IPS DF 4.7 (cell line): ENCODE results near the gene SMIM45.

Source experiments
- DNase-seq: peaks from one replicate; pipeline ENCODE4 v3.0.0-alpha.2; 2013; ENCODE audit warnings: low spot score; ENCODE audit errors: extremely low read depth

Gene SMIM45

DNA sequence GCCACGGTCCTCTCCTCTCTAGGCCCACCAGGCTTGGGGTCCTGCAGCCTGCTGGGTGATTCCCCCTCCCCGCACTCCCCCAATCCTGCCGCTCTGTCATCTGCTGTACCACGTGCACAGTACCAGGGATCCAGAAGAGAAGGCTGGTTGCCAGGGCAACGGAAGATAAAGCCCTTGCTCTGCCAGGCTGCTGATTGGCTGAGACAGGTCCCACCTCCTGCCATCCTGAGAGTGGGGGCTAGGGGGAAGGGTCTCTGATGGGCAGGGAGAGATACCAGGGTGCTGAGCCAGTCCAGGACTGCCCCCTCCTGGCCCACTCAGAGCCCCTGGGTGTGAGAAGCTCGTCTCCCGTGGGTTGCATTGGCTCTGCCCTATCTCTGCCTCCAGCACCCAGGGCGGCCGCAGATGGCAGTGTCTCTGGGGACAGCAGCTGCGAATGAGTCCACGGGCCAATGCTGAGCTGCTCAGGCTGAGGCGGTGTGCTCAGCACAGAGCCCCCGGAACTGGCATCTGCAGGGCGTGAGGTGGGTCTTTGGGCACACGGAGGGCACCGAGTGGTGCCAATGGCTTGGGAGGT lies at the start of gene SMIM45:
SMIM45 (plus strand) TSS at position 253 of the 577 bp plus-strand sequence.
- DNase-seq = no peak

DNA sequence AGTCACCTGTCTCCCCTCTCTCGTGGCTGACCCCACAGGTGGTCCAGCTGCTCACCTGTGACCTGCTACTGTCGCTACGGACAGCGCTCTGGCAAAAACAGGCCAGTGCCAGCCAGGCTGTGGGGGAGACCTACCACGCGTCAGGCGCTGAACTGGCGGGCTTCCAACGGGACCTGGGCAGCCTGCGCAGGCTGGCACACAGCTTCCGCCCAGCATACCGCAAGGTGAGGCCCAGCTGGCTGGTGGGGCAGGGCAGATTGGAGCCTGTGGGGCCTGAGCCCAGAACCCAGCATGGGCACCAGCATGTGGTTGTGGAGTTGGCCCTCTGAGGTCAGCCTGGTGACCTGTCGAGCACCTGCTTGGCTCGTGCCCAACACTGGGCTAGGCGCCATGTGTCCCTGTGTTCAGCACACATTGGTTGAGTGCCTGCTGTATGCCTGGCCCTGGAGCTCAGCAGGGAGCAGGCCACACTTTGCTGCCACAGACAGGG lies 49.0 kb upstream of the SMIM45 start:
- DNase-seq = no peak

DNA sequence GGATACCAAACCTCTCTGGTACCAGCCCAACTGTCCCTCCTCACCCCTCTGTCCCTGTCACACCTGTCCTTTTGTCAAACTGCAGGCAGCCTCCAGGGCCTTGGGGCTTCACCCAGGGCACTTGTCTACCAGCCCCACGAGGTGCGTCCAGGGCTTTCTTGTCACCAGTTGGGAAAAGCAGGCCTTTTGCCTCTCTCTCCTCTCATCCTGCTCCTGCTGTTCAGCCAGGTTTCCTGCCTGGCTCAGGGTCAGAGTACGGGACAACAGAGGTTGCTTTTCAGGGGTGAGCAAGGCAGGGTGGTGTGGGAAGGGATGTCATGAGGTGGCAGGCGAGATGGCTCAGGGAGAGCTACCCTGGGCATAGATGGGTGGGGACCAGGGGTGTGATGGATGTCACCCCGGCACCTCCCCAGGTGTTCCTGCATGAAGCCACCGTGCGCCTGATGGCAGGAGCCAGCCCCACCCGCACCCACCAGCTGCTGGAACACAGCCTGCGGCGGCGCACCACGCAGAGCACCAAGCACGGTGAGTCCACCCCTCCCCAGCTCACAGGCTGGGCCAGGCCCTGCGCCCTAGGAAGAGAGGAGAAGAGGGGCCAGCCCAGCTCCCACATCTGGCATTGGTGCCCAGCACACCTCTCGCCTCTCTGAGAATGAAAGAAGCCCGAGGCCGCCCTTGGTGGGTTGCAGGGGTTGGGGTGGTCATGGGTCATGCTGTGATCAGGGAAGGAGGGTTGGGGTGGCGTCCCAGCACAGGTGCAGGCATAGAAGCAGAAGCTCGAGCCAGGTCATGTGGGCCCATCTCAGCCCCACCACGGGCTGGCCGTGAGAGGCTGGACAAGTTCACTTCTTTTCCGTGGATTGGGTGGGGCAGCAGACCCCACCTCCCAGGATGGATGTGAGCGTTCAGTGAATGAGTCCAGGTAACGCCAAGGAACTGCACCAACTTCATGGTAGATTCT lies 47.2 kb upstream of the SMIM45 start:
- no peak for DNase-seq

DNA sequence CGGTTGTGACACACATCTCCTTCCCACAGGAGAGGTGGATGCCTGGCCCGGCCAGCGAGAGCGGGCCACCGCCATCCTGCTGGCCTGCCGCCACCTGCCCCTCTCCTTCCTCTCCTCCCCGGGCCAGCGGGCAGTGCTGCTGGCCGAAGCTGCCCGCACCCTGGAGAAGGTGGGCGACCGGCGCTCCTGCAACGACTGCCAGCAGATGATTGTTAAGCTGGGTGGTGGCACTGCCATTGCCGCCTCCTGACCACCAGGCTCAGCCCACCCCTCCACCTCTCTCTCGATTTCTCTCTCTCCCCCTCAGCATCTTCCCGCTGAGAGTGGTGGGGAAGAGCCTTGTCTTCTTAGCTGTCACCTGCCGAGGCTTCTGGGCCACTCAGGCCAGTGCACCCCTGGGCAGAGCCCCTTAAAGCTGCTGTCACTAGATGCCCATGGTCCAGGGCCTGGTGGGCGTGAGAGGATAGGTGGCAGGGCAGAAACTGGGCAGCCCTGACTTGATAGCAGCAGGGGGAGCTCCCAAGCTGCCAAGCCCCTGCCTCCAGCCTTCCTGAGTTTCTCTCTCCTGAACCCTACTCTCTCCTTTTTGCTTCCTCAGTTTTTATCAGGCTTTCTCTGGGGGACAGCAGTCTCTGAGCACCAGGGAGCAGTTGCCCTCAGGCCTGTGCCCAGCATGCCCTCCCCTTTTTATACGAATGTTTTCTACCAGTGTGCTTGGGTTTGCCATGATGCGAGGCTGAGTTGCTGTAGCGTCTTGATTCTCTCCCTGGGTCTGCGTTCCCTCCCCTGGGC lies 46.3 kb upstream of the SMIM45 start:
- no peak for DNase-seq

DNA sequence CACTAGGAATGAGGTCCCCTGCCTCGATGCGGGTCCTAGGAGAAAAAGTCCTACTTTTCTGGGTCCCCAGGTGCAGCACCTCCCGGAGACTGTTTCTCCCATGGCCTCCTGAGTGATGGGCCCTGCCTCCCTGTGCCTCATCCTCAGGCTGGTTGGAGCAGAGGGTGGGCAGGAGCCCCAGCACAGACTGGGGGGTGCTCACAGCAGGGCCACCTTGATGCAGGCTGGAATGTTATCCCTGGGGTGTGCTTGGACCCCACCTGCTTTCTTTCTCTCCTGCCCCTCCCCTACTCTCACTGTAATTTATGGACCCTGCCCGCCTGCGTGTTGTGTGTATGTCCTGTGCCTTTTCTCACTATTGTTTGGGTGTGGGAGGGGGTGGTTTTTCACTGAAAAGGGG lies 45.1 kb upstream of the SMIM45 start:
- no peak for DNase-seq

DNA sequence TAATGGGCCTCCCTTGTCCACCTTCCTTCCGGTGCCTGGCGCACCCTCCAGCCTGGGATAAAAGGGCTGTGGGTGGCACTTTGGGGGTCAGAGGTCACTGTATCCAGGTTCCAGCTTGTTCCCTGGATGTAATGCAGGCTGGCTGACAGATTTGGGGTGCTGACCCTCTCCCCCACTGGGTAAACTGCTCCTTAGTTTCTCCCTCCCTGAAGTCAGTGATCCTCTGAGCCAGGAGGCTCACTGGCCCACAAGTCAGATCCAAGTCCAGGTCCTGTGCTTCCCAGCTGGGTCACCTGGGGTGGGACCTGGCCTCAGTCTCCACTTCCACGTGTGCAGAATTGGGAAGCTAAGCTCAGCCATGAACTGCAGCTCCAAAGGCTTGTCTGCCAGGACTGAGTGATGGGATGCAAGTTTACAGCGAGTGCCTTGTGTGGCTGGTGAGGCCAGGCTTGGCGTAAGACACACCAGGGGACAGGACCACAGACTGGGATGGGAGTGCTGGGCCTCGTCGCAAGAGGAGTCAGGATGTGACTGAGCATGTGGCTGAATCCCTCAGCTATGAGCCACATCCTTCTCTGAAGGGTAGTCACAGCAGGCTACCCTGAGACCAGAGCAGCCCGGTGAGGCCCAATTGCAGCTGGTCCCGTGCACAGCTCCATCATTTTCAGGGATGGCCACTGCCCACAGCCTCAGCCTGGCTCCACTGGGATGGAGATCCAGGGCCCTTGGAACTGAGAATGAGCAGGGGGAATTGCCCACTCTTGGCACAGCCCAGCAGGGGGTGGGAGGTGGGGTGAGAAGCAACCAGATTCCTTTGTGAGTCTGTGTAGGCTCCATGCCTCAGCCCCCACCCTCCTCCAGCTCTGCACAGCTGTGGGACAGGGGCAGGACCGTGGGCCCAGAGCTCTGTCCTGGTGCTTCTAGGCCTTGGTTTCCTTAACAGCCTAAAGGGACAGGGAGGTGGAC lies 44.2 kb upstream of the SMIM45 start:
- DNase-seq = no peak

DNA sequence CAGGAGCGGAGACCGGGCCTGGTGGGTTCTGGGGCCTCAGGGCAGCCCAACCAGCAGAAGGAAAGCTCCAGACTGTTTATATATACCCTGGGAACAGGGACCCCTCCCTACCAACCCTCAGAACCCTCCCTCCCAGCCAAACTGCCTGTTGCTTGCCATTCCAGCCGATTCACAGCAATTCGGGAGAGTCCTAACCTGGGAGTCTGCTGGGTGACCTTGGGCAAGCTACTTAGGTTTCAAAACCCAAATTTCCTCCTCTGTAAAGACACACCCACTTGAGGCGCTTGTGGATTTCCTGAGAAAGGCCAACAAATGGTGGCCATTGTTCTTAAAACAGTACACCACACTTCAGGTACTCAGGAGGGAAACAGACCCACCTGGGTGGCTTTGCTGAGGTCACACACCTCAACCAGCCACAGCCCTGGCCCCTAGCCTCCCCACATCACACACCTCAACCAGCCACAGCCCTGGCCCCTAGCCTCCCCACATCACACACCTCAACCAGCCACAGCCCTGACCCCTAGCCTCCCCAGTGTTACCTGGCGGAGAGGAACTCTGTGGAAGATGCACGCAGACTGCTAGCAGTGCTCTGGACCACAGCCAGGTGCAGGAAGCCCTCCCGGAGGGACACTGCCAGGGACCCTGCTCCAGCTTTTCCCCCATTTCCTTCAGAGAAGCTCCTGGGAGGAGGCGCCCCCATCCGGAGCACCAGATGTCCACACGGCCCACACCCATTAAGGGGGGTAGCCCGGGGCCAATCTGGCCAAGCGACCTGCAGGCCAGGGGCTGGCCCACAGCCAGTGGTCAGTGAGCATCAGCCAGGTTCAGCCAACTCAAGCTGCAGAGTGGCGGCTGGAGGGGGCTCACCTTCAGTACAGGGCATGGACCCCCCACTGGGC lies 43.3 kb upstream of the SMIM45 start:
- DNase-seq = no peak

DNA sequence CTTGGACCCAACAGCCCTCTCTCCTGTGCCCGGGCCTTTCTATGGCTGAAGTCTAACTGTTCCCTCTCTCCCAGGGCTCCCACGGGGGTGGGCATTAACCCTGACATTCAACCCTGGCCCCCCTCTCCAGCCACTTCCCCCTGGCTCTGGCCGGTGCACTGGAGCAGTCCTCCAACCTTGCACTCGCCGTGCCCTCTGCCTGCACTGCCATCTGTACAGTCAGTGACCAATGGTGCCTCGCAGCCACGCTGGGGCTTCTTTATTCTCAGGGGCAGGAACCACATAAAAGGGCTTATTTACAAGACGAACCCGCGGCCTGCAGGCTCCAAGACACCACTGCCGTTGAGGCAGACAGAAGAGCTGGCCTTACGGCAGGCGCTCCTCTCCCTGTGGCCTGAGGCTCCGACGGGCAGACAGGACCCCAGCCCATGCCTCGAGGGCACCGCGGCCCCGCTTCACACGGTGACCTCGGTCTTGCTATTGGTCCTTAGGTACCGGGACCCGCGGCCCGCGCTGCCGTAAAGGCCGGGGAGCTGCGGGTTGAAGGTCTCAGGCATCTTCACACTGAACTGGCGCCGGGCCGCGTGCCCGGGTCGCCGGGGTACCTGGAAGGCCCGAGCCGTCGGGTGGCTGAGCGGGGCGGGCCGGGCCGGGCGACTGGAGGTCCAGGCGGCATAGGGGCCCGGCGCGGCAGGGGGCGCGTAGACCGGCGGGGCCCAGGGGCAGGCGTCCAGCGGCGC lies 42.5 kb upstream of the SMIM45 start:
- DNase-seq = no peak

DNA sequence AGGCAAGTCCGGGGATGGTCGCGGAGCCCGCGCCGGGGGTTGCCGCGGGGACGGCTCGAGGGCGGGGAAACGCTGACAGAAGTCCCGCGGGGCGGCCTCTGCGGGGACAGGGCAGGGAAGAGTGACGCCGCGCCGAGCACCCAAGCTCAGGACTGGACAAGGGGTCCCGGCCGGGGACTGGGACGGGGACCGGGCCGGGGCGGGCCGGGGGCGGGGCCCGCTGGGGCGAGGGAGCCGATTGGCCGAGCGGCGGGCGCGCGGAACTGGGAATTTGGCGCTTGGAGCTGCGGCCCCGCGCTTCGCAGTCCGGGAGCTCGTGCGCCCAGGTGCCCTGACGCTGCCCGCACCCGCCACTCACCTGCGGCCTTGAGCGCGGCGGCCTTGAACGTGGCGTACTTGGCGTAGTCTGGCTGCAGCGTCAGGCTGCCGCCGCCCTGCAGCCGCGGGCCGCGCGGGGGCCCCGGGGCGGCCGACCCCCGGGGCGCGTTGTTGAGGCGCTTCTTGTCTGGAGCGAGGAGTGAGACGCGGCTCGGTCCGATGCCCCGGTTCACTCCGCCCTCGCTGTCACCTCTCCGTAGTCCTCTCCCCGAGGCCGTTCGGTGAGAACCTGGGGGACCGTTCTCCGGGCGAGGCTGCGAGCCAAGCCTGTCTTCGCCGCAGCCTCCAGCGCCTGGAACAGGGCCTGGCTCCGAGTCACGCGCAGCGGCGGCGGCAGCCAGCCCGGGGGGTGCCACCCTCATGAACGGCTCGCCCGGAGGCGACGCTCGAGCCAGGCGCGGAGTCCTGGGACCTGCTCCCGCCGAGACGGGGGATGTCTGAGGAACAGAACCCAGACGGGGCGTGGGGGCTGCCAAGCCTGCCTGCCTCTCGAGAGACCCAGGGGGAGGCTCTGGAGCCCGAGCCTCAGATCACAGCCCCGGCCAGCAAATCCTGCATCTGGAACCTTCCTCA lies 41.6 kb upstream of the SMIM45 start:
- no peak for DNase-seq

DNA sequence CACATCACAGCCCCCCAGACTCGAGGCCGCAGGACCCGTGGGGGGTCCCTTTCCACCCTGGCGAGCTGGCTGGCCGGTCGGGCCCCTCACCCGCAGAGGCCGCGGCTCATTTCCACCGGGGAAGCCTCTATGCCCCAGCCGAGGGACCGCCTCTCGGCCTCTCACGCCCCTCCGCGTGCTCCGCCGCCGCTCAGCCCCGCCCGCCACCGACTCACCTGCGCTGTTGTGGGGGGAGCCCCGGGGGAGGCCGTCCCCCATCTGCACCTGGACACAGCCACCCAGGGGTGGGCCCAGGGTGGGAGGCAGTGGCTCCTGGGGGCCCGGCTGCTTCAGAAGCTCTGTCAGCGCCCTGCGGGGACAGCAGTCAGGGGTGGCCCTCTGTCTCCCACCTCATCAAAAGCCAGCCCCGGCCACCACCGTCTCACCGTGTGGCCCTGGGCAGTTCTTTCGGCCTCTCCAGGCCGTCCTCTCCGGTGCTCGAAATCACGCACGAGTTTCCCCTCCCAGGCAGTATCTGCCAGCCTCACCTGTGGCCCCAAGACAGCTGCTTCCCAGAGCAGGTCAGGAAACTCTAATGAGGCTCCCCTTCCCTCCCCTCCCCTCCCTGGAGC lies 40.8 kb upstream of the SMIM45 start:
- DNase-seq = no peak

DNA sequence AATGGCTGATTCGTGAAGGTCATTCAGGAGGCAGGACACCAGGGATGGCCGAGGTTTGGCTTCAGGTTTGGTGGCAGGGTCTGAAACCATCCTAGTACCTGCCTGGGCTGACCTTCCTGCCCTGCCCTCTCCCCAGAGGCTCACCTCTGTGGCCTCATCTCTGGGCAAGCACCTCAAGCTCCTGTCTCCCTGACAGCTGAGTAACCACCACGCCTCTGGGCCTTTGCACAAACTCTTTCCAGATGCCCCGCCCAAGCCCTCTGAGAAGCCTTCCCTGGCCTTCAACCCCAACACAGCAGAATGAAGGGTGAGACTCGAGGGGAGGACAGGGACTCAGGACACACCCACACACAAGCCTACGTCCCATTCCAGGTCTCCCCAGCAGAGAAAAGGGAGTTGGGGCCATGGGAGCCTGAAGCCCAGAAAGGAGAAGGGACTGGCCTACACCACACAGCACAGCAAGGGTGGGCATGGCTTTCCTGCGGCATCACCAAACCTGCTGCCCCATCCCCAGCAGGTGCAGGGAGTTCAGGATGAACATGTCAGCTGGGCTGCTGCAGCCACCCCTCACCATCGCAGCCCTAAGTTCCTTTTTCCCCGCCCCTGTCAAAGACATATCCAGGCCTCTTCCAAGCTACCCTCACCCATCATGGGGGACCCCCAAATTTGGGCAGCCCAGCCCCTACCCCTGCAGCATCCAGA lies 39.5 kb upstream of the SMIM45 start:
- no peak for DNase-seq

DNA sequence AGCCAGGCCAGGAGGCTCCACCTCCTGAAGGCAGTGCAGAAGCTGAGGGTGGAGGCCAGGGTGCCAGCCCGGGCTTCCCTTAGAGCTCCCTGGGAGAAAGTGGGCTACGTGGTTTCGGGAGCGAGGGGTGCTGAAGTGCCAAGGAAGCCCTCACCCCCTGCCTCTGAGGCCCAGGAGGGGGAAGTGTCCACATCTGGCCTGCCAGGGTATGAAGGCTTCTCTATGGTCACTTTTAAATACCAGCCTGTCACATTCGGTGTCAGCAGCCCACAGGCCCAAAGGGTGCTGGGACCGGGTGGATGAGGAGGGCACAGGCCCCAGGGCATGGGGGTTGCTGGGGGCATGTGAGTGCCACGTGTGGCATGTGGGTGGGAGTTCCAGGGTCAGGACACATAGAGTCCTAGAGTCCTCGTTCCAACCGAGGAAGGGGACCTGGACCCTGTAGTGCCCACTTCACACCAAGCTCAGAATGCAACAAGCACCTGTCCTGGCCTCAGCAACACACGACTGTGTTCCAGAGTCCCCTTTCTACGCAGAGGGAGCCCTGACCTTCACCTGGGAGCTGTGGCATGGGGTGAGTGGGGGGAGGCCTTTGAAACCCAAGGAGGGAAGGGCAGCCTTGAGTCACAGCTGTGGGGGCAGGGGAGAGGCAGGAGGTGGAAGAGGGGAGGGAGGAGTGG lies 38.8 kb upstream of the SMIM45 start:
- no peak for DNase-seq

DNA sequence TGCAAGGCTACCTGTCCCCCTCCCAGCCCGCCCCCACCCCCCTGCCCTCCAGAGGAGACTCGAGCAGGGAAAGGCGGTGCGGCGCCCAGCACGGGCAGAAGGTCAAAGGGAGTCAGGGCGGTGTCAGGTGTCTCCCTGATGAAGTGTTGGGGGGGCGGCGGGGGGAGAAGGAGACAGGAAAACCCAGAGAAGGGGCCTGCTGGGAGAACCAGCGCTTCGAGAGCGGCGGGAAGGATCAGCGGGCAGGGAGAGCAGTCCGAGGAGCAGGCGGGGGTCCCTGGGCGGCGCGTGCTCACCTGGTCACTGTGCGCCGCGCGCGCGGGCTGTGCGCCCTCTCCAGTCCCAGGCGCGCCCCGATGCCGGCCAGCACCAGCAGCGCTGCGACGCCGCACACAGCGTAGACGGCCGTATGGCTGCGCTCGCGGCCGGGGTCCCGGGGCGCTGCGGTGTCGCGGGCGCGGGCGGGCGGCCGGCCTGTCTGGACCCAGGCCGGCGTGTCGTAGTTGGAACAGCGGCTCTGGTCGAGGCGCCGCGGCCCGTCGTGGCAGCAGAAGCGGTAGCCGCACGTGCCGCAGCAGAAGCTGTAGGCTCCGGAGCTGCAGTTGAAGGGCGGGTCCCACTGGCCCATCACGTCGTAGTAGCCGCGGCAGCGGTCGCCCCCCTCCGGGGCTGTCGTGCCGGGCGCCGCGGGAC lies 38.0 kb upstream of the SMIM45 start:
- no peak for DNase-seq

DNA sequence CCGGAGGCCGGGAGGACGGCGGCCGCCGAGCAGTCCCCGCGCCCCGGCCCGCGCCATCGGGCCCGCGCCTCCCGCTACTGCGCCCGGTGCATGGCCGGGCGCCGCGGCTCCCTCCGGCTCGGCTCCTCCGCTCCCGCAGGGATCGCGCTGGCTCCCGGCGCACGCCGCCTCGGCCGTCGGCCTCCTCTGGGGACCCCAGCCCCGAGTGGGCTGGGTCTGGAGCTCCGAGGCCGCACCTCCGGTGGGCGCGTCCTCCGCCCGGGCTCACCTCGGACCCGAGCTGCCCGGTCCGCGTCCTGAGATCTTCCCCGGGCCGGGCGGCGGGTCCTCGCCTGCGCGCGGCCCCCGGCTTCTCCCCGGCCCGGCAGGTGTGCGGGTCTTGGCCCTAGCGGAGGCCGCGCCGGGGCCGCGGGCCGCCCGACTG lies 37.3 kb upstream of the SMIM45 start:
- no peak for DNase-seq

DNA sequence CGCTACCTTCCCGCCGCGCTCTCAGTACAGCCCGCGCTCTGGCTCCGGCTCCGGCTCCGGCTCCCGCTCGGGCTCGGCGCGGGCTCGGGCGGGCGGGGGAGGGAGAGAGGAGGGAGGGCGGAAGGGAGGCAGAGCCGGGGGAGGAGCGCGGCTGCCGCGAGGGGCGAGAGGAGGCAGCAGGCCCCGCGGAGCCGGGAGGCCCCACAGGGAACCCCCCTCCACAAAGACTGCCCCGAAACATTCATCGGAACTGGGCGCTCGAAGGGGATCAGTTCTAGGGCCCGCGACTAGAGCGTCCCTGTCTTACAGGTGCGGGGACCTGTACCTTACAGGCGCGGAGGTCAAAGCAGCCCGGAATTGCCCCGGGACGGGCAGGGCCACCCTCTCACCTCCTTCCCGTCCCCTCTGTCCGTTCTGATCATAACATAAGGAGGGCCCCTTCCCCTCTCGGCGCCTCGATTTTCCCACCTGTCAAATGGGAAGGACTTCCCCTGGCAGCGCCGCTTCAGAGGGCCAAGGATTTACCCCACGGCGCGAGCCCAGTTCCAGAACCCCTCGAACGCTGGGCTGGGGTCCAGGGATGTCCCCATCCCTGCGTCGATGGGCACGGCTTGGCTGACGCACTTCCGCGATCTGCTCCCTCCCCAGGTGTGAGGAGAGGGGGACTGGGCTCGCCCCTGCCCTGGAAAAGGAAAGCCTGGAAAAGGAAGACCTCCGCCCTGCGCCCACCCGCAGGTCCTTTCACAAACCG lies 36.7 kb upstream of the SMIM45 start, which contains the start of gene SHISA8:
SHISA8 (minus strand) TSS at position 40 of the 751 bp plus-strand sequence. CDS start 407 bp downstream, outside the sequence.
- no peak for DNase-seq
